ENCODE measurements around the gene ZNF652. TPM values are rescaled to one million over a fixed set of nuclear protein-coding genes. Genes with fewer than 3 reads are reported as not detected.

ZNF652 gene
- total RNA-seq, 1 experiment from 2014 or later: 92.6 TPM

- Histone ChIP-seq H3K9me3 (no peaks in the 10 kb centered on the region), H3K27me3 (replicated peaks; ENCODE audit: control insufficient read depth, insufficient read depth, low read length) (no peaks in the 10 kb centered on the region), H3K4me3 (ENCODE audit: low read depth, low read length) (no peak overlapping the region), H3K36me3 (ENCODE audit: control insufficient read depth, insufficient read depth, low read length) (no peaks in the 10 kb centered on the region), H3K4me1 (peaks cover 2% of the 10 kb centered on the region; the same call in 1 of the 2 replicates)
- no peaks in the 10 kb centered on the region for H3K36me3 Mint-ChIP-seq (ENCODE audit: insufficient read depth, unreplicated experiment)
- CTCF ChIA-PET: no interaction called here
- H3K27ac Mint-ChIP-seq (ENCODE audit: unreplicated experiment): no peak overlapping the region
- intact Hi-C loops (cut with micrococcal nuclease; ENCODE audit: unreplicated experiment): no loop called here
- no peak for TF ChIP-seq CTCF (IDR thresholded peaks at IDR 0.05; ENCODE audit: insufficient read depth in 1 of 2, low read depth in 1 of 2, low read length in 1 of 2, severe bottlenecking in 1 of 2, unreplicated experiment in 1 of 2)
- no peaks in the 10 kb centered on the region for H3K9me3 Mint-ChIP-seq (ENCODE audit: unreplicated experiment)
- POLR2A ChIA-PET: no interaction called here
- no peaks in the 10 kb centered on the region for H3K27me3 Mint-ChIP-seq (ENCODE audit: insufficient read depth, unreplicated experiment)
- no TSS peak for BruUV-seq (replicated peaks)
- DNase-seq: no peak
- H3K4me1 Mint-ChIP-seq (ENCODE audit: low read depth, unreplicated experiment): peaks cover 5% of the 10 kb centered on the region
- no peak overlapping the region for H3K4me3 Mint-ChIP-seq (ENCODE audit: unreplicated experiment)
Observed at GRCh38 chr17:49382556-49382955, 20.5 kb upstream of the ZNF652 start.

DNA sequence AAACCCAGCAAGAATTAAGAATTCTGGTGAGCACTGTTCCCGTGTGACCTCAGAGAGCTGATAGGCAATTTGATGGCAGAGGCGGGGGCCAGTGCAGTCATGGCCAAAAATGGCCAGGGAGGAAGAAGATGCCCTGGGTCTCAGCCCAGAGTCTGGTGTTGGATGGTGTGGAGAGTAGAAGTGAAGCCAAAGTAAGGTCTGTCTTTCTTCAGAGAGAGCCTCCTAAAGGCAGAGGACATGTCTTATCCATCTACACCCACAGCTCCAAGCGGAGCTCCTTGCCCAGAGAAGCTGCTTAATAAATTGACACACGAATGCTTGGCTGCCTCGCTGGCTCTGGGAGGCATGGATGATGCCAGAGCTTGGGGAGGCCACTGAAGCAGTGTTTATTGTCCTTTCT lies 19.7 kb upstream of the ZNF652 start:
- intact Hi-C loops (cut with micrococcal nuclease; ENCODE audit: unreplicated experiment): no loop called here
- ChIA-PET CTCF (interaction anchor here (0.9 to 1.0 kb wide), 2 partner anchors 19 to 67 kb away, joined by 3 to 5 read pairs; partner anchors contain the start of gene ZNF652), POLR2A (interaction anchor here (0.5 kb wide), 1 partner anchor 383 kb away, joined by 3 read pairs; no protein-coding TSS in a partner anchor)
- H3K36me3 Mint-ChIP-seq (ENCODE audit: insufficient read depth, unreplicated experiment): no peaks in the 10 kb centered on the region
- H3K27me3 Mint-ChIP-seq (ENCODE audit: insufficient read depth, unreplicated experiment): no peaks in the 10 kb centered on the region
- BruUV-seq (replicated peaks): no TSS peak
- peaks cover 5% of the 10 kb centered on the region for H3K4me1 Mint-ChIP-seq (ENCODE audit: low read depth, unreplicated experiment)
- H3K27me3 ChIP-seq (replicated peaks; ENCODE audit: control insufficient read depth, insufficient read depth, low read length): no peaks in the 10 kb centered on the region
- H3K9me3 Mint-ChIP-seq (ENCODE audit: unreplicated experiment): no peaks in the 10 kb centered on the region
- no peak overlapping the region for H3K4me3 ChIP-seq (ENCODE audit: low read depth, low read length)
- no peak for TF ChIP-seq CTCF (IDR thresholded peaks at IDR 0.05; ENCODE audit: insufficient read depth in 1 of 2, low read depth in 1 of 2, low read length in 1 of 2, severe bottlenecking in 1 of 2, unreplicated experiment in 1 of 2)
- no peak for DNase-seq
- H3K4me3 Mint-ChIP-seq (ENCODE audit: unreplicated experiment): no peak overlapping the region
- no peaks in the 10 kb centered on the region for H3K9me3 ChIP-seq
- peaks cover 2% of the 10 kb centered on the region; the same call in 1 of the 2 replicates for H3K4me1 ChIP-seq
- H3K36me3 ChIP-seq (ENCODE audit: control insufficient read depth, insufficient read depth, low read length): no peaks in the 10 kb centered on the region
- H3K27ac Mint-ChIP-seq (ENCODE audit: unreplicated experiment): no peak overlapping the region

- Mint-ChIP-seq H3K4me1 (ENCODE audit: low read depth, unreplicated experiment) (peaks cover 5% of the 10 kb centered on the region), H3K4me3 (ENCODE audit: unreplicated experiment) (no peak overlapping the region), H3K9me3 (ENCODE audit: unreplicated experiment) (no peaks in the 10 kb centered on the region), H3K36me3 (ENCODE audit: insufficient read depth, unreplicated experiment) (no peaks in the 10 kb centered on the region), H3K27ac (ENCODE audit: unreplicated experiment) (no peak overlapping the region), H3K27me3 (ENCODE audit: insufficient read depth, unreplicated experiment) (no peaks in the 10 kb centered on the region)
- no peaks in the 10 kb centered on the region for H3K36me3 ChIP-seq (ENCODE audit: control insufficient read depth, insufficient read depth, low read length)
- H3K9me3 ChIP-seq: no peaks in the 10 kb centered on the region
- BruUV-seq (replicated peaks): no TSS peak
- intact Hi-C loops (cut with micrococcal nuclease; ENCODE audit: unreplicated experiment): no loop called here
- ChIA-PET POLR2A (no interaction called here), CTCF (interaction anchor here (0.6 to 1.3 kb wide), 4 partner anchors 17 to 66 kb away, joined by 3 to 5 read pairs (median 3); partner anchors contain the start of gene ZNF652)
- TF ChIP-seq CTCF (IDR thresholded peaks at IDR 0.05; ENCODE audit: insufficient read depth in 1 of 2, low read depth in 1 of 2, low read length in 1 of 2, severe bottlenecking in 1 of 2, unreplicated experiment in 1 of 2): no peak
- DNase-seq: peak in 1 of 2 experiments; percentile 40
- peaks cover 2% of the 10 kb centered on the region; the same call in 1 of the 2 replicates for H3K4me1 ChIP-seq
- no peaks in the 10 kb centered on the region for H3K27me3 ChIP-seq (replicated peaks; ENCODE audit: control insufficient read depth, insufficient read depth, low read length)
- H3K4me3 ChIP-seq (ENCODE audit: low read depth, low read length): no peak overlapping the region
Observed at GRCh38 chr17:49381033-49381432, 19.0 kb upstream of the ZNF652 start.
